Renal cortical epithelial cell (primary cell): ENCODE results near the gene EIF6. TPM values are rescaled to one million over a fixed set of nuclear protein-coding genes. Genes with fewer than 3 reads are reported as not detected.
"Not testable (repeated sequence)": the region's sequence is repeated elsewhere in the genome, so short reads cannot be mapped to it uniquely, and the experiment has no call there.

ENCODE experiments used
- DNase-seq: peaks from one replicate; pipeline ENCODE4 v3.0.0-alpha.2; 2011; ENCODE audit warnings: low read depth
- total RNA-seq: library from RNA; depleted of rRNA; stranded (reverse); fragments of >200 nt; gene quantifications from 2 replicates; pipeline ENCODE4 v1.2.3, GENCODE V29; 2014

EIF6 gene
- total RNA-seq, 1 donor from 2014 or later, result 199 TPM

- DNase-seq, result no peak
These were observed 30.0 kb downstream of the EIF6 start for GRCh38 chr20:35254448-35254999.

DNA sequence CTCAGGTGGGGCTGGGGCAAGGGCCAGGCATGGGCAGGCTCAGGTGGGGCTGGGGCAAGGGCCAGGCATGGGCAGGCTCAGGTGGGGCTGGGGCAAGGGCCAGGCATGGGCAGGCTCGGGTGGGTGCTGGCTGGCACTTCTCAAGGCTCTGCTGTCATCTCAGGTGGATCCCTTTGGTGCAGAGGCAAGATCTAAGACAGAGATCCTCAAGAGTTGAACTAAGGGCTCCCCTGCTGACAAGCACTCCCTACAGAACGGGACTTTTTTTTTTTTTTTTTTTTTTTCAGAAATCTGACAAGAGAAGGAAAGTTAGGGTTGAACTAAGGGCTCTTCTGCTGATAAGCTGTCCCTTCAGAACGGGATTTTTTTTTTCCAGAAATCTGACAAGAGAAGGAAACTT lies 31.6 kb downstream of the EIF6 start:
- no peak for DNase-seq

DNA sequence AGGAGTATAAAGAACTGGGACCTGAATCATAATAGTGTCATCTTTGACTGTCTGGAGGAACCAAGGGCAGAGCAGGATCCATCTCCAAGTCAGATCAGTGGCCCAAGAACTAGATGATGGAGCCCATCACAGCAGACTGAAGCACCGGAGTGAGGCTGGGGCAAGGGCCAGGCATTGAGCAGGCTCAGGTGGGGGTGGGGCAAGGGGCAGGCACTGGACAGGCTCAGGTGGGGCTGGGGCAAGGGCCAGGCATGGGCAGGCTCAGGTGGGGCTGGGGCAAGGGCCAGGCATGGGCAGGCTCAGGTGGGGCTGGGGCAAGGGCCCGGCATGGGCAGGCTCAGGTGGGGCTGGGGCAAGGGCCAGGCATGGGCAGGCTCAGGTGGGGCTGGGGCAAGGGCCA lies 32.0 kb downstream of the EIF6 start:
- DNase-seq, result not testable (repeated sequence)

DNA sequence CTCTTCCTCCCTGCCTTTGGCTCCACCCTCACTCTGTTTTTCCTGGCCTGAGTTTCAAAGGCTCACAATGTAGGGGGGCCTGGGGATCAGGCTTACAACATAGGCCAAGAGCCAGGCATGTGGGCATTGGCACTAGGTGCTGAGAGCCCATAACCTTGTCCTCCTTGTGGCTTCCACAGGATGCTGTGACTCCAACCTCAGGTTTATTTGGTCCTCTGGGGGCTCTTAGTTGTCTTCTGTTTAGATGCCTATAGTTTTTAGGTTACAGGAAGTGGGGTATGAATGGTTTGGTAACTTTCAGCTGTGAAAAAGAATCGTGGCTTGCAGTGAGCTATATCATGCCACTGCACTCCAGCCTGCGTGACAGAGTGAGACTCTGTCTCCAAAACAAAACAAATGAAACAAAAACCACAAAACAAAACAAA lies 32.5 kb downstream of the EIF6 start:
- no peak for DNase-seq

GRCh38 chr20:35251613-35251940 lies 33.0 kb downstream of the EIF6 start:
- no peak for DNase-seq

DNA sequence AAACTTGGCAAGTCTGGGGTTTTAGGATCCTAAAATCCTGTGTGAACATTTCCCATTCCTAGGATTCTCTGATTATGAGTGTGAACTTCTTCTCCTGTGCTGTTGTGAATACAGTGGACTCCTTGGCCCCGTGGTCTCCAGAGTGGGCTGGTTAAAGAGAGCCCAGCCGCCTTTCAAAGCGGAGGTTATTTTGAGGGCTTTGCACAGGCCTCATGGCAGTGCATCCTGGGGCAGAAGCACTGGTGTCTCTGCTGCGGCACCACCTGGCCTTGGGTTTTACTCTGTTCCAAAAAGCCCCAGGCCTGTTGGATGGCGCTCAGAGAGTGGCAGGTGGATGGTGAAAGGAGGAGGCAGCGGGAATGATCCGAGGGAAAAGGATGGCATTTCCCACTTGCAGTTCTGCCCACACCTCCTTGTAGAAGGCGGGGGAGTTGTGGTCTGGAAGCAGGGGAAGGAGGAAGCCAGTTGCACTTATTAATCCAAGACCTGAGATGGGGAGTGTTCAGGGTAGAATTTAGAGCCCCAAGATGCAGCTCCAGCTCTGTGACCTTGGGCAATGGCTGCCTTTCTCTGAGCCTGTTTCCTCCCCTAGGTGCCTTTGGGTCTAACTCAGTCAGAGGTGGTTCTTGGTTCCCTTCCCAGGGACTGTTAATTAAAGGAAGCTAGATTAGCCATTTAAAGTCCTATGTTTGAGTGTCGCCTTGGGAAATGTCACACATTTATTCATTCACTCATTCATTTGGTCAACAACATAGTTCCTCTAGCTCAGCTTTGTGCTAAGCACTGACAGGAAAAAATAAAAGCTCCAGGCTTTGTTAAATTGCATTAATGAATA lies 35.7 kb downstream of the EIF6 start:
- DNase-seq, result peak; percentile 11

GRCh38 chr20:35246723-35247122 lies 37.8 kb downstream of the EIF6 start:
- DNase-seq, result no peak

DNA sequence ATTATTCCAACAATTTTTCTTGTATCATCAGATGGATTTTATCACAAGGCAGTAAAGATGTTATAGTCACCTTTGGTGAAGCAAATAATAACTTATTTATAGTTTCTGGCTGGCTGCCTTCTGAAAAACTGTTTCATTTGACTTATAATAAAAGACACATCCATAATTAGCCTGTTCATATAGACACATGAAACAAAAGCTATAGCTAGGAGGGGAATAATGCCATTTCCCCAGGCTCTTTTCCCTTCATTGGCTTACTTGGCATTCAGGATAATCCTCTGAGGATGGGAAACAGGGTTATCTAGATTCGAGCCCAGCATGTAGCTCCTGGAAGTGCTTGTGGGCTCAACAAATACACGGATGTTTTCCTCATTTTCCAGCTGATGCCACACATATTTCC lies 40.6 kb downstream of the EIF6 start:
- DNase-seq, result no peak

DNA sequence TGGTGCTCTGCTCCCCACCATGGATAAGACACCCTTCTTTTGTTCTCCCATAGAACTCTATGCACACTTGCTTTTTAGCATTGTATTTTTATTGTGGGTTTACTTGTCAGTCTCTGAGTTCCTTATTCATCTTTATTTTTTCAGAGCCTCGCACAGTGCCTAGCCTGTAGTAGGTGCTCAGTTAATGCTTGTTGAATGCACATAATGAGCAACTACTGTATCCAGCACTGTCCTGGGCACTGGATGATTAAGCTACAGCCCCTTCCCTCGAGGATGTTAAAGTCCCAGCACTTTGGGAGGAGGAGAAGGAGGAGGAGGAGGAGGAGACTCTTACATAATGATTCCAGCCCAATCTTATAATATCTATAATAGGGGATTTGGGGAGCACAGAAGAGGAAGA lies 41.3 kb downstream of the EIF6 start:
- no peak for DNase-seq

DNA sequence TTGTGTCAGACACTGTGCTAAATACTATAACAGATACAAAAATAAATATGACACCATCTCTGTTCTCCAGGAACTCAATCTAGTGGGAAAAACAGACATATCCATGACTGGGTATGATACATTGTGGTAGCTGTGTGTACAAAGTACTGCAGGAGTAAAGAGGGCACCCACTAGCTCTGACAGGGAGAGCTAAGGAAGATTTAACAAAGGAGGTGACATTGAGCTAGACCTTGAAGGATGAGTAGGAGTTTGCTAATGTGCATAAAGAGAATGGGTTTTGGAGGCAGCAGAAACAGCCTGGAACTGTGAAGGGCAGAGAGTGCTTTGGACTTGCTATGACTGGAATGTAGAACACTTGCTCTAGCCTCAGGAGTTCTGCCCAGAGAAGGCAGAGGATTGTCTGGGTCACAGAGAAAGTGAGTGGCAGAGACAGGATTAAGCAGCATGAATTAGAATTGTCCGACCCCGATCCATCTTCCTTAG lies 43.7 kb downstream of the EIF6 start:
- no peak for DNase-seq

GRCh38 chr20:35240083-35240810 lies 44.3 kb downstream of the EIF6 start:
- peak; percentile 79 for DNase-seq

- no peak for DNase-seq
These were observed 45.8 kb downstream of the EIF6 start for GRCh38 chr20:35238735-35239134.

- DNase-seq, result no peak
These were observed 46.4 kb downstream of the EIF6 start for GRCh38 chr20:35238170-35238569.

DNA sequence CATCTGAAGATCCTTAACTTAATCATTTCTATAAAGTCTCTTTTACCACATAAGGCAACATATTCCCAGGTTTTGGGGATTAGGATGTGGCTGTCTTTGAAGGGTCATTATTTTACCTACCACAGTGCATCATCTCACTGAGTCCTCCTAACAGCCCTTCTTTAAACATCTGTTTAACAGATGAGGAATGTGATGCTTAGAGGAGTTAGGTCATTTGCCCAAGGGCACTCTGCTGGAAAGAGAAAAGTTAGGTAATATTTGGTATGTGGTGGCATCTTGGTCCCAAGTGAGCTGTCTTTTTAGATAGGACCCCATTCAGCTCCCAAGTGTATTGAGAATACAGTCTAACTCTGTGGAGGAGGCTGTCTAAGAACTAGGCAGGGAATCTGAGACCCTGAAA lies 47.1 kb downstream of the EIF6 start:
- DNase-seq, result no peak

DNA sequence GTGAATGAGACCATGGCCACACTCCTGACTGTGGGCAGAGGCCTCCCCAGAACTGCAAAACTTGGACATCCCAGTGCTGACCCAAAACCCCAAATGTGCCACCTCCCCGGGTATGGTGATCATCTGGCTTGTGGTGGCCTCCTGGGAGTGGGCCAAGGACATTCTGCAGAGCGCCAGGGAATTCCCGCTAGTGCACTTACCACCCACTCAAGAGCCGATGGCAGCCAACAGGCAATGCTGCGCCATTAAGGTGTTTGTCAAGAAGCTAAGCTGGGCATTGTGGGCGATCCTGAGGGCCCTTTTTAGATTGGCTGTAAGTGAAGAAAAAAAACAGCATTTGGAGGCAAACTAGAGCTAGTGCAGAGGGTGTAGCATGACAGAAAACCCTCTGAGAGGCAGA lies 48.7 kb downstream of the EIF6 start:
- DNase-seq, result no peak

DNA sequence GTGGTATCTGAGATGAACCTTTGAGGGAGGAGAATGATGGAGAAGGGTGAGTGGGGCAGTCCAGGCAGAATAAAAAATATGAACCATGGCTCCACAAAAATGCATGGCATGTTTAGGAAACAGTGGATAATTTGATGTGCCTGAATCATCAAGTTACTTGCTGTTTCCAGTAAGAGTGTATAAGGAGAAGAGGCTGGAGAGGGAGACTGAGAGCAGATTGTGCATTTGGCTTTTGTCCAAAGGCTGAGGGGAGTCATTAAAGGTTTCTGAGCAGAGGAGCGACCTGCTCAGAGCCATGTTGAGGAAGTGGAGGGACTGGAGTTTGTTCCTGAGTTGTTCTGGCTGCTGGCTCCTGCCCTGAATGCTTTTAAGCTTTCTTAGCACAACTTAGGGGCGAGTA lies 52.0 kb downstream of the EIF6 start:
- DNase-seq, result peak; percentile 59

Other genes with a start within 250 kb of the EIF6 start
- 82.0 and 93.3 TPM in 2 replicates for gene TRPC4AP, start 192.0 kb downstream of the EIF6 start, total RNA-seq
- gene EDEM2, start 137.4 kb downstream of the EIF6 start, total RNA-seq, result 51.9 and 78.1 TPM in 2 replicates
- 31.5 and 76.4 TPM in 2 replicates for gene PROCR, start 112.7 kb downstream of the EIF6 start, total RNA-seq
- gene MMP24, start 58.1 kb downstream of the EIF6 start, total RNA-seq, result 46.4 and 64.1 TPM in 2 replicates
- 0.69 and 11.1 TPM in 2 replicates for gene MMP24OS, start 6.7 kb downstream of the EIF6 start, total RNA-seq
- not detected in 2 replicates for gene FAM83C, start 7.7 kb upstream of the EIF6 start, total RNA-seq
- gene UQCC1, start 127.2 kb upstream of the EIF6 start, total RNA-seq, result 24.3 and 49.3 TPM in 2 replicates
- 16.0 and 18.2 TPM in 2 replicates for gene GDF5, start 153.5 kb upstream of the EIF6 start, total RNA-seq
- 22.7 and 66.0 TPM in 2 replicates for gene CEP250, start 170.8 kb upstream of the EIF6 start, total RNA-seq
- gene C20orf173, start 244.9 kb upstream of the EIF6 start, total RNA-seq, result not detected in 2 replicates